Neural cell (in vitro differentiated cells): ENCODE measurements around the gene LRRC74A. TPM values are rescaled to one million over a fixed set of nuclear protein-coding genes. Genes with fewer than 3 reads are reported as not detected.

Source experiments
- H2AFZ ChIP-seq: fragments of 200-600, 300-800 bp; sonication (generic), shearing (Covaris generic); 2 replicates; pipeline ENCODE4 v1.6.0; 2014; ENCODE audit warnings: low read depth, mild to moderate bottlenecking, antibody characterized with exemption, low read length, moderate library complexity
- H3F3A ChIP-seq: fragments of 200-600 bp; shearing (Covaris generic); 2 replicates; pipeline ENCODE4 v1.6.1; 2016; ENCODE audit warnings: mild to moderate bottlenecking, moderate library complexity, mixed read lengths, antibody characterized with exemption, low read length; ENCODE audit not compliant: insufficient read depth, poor library complexity, severe bottlenecking
- H3K27ac ChIP-seq: fragments of 200-600, 300-800 bp; sonication (generic), shearing (Covaris generic); 2 replicates; pipeline ENCODE4 v1.5.1; 2014; ENCODE audit warnings: mild to moderate bottlenecking, low read length, moderate library complexity
- H3K27me3 ChIP-seq: fragments of 300-800, 200-600 bp; sonication (generic), shearing (Covaris generic); 2 replicates; pipeline ENCODE4 v1.6.0; 2014; ENCODE audit warnings: mild to moderate bottlenecking, low read depth, low read length, moderate library complexity; ENCODE audit not compliant: insufficient read depth
- H3K36me3 ChIP-seq: fragments of 300-800, 200-600 bp; sonication (generic), shearing (Covaris generic); 2 replicates; pipeline ENCODE4 v1.5.1; 2014; ENCODE audit warnings: mild to moderate bottlenecking, antibody characterized with exemption, low read length, moderate library complexity; ENCODE audit not compliant: insufficient read depth
- H3K4me2 ChIP-seq: fragments of 300-800, 200-600 bp; sonication (generic), shearing (Covaris generic); 2 replicates; pipeline ENCODE4 v1.6.0; 2014; ENCODE audit warnings: mild to moderate bottlenecking, low read length
- H3K4me3 ChIP-seq: fragments of 300-800, 200-600 bp; sonication (generic), shearing (Covaris generic); 2 replicates; pipeline ENCODE4 v1.5.1; 2014; ENCODE audit warnings: mild to moderate bottlenecking, low read length, moderate library complexity
- H3K79me2 ChIP-seq: fragments of 200-600 bp; shearing (Covaris generic); replicated peaks from 2 replicates; pipeline ENCODE4 v1.6.0; 2014; ENCODE audit warnings: mild to moderate bottlenecking, low read length, moderate library complexity; ENCODE audit not compliant: insufficient read depth
- H3K9ac ChIP-seq: fragments of 300-800, 200-600 bp; sonication (generic), shearing (Covaris generic); 2 replicates; pipeline ENCODE4 v1.6.1; 2016; ENCODE audit warnings: mild to moderate bottlenecking, low read length, mixed read lengths
- H3K9me2 ChIP-seq: fragments of 200-600 bp; shearing (Covaris generic); 2 replicates; pipeline ENCODE4 v1.6.1; 2016; ENCODE audit warnings: mild to moderate bottlenecking, low read length, mixed read lengths; ENCODE audit not compliant: insufficient read depth
- H3K9me3 ChIP-seq: fragments of 200-600, 300-800 bp; sonication (generic), shearing (Covaris generic); 2 replicates; pipeline ENCODE4 v1.6.1; 2016; ENCODE audit warnings: mild to moderate bottlenecking, mixed run types, low read length, moderate library complexity, mixed read lengths
- H4K20me1 ChIP-seq: fragments of 200-600 bp; shearing (Covaris generic); 2 replicates; pipeline ENCODE4 v1.6.1; 2016; ENCODE audit warnings: mild to moderate bottlenecking, mixed run types; ENCODE audit not compliant: insufficient read depth
- EP300 ChIP-seq: fragments of 450-650 bp; conservative IDR thresholded peaks from 2 replicates; pipeline ENCODE4 v1.6.1; 2014; ENCODE audit warnings: antibody characterized with exemption, mild to moderate bottlenecking, moderate library complexity; ENCODE audit not compliant: poor library complexity, severe bottlenecking
- EZH2 ChIP-seq: fragments of 200-600, 300-800 bp; shearing (Covaris generic), sonication (generic); IDR thresholded peaks from 2 replicates; pipeline ENCODE4 v1.6.1; 2014; ENCODE audit warnings: antibody characterized with exemption, low read length, borderline replicate concordance, mild to moderate bottlenecking; ENCODE audit not compliant: insufficient read depth, poor library complexity, severe bottlenecking
- MXI1 ChIP-seq: fragments of 450-650 bp; conservative IDR thresholded peaks from 2 replicates; pipeline ENCODE4 v1.6.1; 2014; ENCODE audit warnings: antibody characterized with exemption, mild to moderate bottlenecking; ENCODE audit not compliant: poor library complexity, severe bottlenecking
- POLR2AphosphoS5 ChIP-seq: IDR thresholded peaks from 2 replicates; pipeline ENCODE4 v1.6.1; 2012
- RAD21 ChIP-seq: fragments of 450-650 bp; conservative IDR thresholded peaks from 2 replicates; pipeline ENCODE4 v1.6.1; 2014; ENCODE audit warnings: antibody characterized with exemption, mild to moderate bottlenecking, moderate library complexity
- SMC3 ChIP-seq: fragments of 450-650 bp; conservative IDR thresholded peaks from 2 replicates; pipeline ENCODE4 v1.6.1; 2014; ENCODE audit warnings: antibody characterized with exemption, mild to moderate bottlenecking, moderate library complexity; ENCODE audit not compliant: poor library complexity
- TAF1 ChIP-seq: IDR thresholded peaks from 2 replicates; pipeline ENCODE4 v1.6.1; 2012; ENCODE audit warnings: low read depth
- polyA plus RNA-seq: library from polyadenylated mRNA; depleted of rRNA; stranded (reverse); fragments of >200 nt; gene quantifications from 2 replicates; pipeline ENCODE4 v1.2.3, GENCODE V29; 2014
- TF ChIP-seq, protein P1 (sequence below): IDR thresholded peaks from 2 replicates; pipeline ENCODE4 v1.6.1; 2012; ENCODE audit warnings: borderline replicate concordance
- TF ChIP-seq, protein P2 (sequence below): fragments of 450-650 bp; IDR thresholded peaks from 2 replicates; pipeline ENCODE4 v1.5.1; 2014; ENCODE audit warnings: antibody characterized with exemption, mild to moderate bottlenecking, moderate library complexity; ENCODE audit not compliant: poor library complexity, severe bottlenecking

Gene LRRC74A
- polyA plus RNA-seq, 1 donor from 2014 or later, result not detected

DNA sequence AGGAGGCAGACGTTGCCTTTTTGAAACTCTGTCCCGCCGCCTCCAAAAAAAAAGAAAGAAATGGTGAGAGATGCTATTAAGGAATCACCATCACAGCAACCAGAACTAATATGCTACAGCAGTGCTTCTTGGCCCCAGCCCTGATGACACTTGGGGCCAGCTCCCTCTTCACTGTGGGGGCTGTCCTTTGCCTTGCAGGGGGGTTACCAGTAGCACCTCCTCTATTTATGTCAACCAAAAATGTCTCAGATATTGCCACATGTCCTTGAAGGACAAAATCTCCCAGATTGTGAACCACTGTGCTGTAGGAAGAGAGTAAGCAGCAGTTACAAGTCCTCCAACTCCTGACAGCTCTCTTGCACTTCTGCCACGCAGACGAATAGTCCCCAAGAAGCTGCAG is 76.4 kb downstream of the LRRC74A start:
- no peaks in the 10 kb centered on the region for H3K27me3 ChIP-seq
- H3K9me3 ChIP-seq, result no peaks in the 10 kb centered on the region
- H3K9me2 ChIP-seq, result no peaks in the 10 kb centered on the region

DNA sequence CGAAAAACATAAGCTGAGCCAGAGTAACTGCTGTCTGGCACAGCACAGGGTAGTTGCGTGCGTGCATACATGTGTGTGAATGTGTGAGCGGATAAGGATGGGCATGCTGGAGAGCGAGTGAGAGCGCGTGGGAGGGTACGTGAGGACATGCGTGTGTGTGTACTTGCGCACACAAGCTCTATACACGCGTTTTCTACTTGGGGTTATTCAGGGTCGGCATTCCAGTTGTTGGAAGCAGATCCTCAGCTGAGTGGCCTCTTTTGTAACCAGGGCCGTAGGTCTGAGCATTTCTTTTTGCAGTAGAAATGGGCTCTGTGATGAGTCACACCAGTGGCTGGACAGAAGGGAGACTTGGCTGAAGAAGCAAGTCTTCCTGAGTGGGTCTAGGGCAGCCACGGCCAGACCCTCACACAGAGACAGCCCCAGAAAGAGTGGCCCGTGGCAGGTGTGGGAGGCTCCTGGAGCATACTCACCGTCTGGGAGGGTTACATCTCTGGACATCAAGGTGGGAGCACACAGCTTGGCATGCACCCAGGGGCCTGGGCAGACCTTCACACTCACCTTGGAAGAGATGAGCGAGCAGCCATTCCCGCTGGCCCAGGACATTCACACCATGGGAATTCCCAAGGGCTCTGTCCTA is 78.0 kb downstream of the LRRC74A start:
- H3K4me3 ChIP-seq, result no peak overlapping the region
- H3K9me2 ChIP-seq, result no peaks in the 10 kb centered on the region
- H3K27ac ChIP-seq, result no peak overlapping the region
- H3F3A ChIP-seq, result no peaks in the 10 kb centered on the region
- no peak overlapping the region for H2AFZ ChIP-seq
- TF ChIP-seq TAF1 (no peak), EZH2 (no peak), EP300 (no peak), POLR2AphosphoS5 (no peak), MXI1 (no peak), RAD21 (no peak)
- TF ChIP-seq, protein P1, sequence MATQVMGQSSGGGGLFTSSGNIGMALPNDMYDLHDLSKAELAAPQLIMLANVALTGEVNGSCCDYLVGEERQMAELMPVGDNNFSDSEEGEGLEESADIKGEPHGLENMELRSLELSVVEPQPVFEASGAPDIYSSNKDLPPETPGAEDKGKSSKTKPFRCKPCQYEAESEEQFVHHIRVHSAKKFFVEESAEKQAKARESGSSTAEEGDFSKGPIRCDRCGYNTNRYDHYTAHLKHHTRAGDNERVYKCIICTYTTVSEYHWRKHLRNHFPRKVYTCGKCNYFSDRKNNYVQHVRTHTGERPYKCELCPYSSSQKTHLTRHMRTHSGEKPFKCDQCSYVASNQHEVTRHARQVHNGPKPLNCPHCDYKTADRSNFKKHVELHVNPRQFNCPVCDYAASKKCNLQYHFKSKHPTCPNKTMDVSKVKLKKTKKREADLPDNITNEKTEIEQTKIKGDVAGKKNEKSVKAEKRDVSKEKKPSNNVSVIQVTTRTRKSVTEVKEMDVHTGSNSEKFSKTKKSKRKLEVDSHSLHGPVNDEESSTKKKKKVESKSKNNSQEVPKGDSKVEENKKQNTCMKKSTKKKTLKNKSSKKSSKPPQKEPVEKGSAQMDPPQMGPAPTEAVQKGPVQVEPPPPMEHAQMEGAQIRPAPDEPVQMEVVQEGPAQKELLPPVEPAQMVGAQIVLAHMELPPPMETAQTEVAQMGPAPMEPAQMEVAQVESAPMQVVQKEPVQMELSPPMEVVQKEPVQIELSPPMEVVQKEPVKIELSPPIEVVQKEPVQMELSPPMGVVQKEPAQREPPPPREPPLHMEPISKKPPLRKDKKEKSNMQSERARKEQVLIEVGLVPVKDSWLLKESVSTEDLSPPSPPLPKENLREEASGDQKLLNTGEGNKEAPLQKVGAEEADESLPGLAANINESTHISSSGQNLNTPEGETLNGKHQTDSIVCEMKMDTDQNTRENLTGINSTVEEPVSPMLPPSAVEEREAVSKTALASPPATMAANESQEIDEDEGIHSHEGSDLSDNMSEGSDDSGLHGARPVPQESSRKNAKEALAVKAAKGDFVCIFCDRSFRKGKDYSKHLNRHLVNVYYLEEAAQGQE, result no peak
- no peaks in the 10 kb centered on the region for H3K79me2 ChIP-seq
- H3K9me3 ChIP-seq, result no peaks in the 10 kb centered on the region
- no peaks in the 10 kb centered on the region for H3K36me3 ChIP-seq
- H4K20me1 ChIP-seq, result no peaks in the 10 kb centered on the region
- no peaks in the 10 kb centered on the region for H3K27me3 ChIP-seq
- no peak overlapping the region for H3K9ac ChIP-seq
- no peak overlapping the region for H3K4me2 ChIP-seq

More for the DNA sequence above, 76.4 kb downstream of the LRRC74A start:
- no peak for TF ChIP-seq EP300
- no peak for TF ChIP-seq SMC3
- no peak for TF ChIP-seq POLR2AphosphoS5
- no peak for TF ChIP-seq EZH2
- no peak for TF ChIP-seq TAF1
- TF ChIP-seq, protein P1, result no peak
- no peak for TF ChIP-seq MXI1
- TF ChIP-seq, protein P2, sequence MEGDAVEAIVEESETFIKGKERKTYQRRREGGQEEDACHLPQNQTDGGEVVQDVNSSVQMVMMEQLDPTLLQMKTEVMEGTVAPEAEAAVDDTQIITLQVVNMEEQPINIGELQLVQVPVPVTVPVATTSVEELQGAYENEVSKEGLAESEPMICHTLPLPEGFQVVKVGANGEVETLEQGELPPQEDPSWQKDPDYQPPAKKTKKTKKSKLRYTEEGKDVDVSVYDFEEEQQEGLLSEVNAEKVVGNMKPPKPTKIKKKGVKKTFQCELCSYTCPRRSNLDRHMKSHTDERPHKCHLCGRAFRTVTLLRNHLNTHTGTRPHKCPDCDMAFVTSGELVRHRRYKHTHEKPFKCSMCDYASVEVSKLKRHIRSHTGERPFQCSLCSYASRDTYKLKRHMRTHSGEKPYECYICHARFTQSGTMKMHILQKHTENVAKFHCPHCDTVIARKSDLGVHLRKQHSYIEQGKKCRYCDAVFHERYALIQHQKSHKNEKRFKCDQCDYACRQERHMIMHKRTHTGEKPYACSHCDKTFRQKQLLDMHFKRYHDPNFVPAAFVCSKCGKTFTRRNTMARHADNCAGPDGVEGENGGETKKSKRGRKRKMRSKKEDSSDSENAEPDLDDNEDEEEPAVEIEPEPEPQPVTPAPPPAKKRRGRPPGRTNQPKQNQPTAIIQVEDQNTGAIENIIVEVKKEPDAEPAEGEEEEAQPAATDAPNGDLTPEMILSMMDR, result no peak
- no peak for TF ChIP-seq RAD21
- H3K9ac ChIP-seq, result no peak overlapping the region
- no peak overlapping the region for H3K4me2 ChIP-seq
- H3K27ac ChIP-seq, result no peak overlapping the region
- no peak overlapping the region for H3K4me3 ChIP-seq
- H3K36me3 ChIP-seq, result no peaks in the 10 kb centered on the region
- H3K79me2 ChIP-seq, result no peaks in the 10 kb centered on the region
- H3F3A ChIP-seq, result no peaks in the 10 kb centered on the region
- no peak overlapping the region for H2AFZ ChIP-seq
- no peaks in the 10 kb centered on the region for H4K20me1 ChIP-seq
